WTC11 (cell line): ENCODE data around the gene SPG11. TPM values are rescaled to one million over a fixed set of nuclear protein-coding genes. Genes with fewer than 3 reads are reported as not detected.
A peak's percentile ranks its signal among the peaks of the same experiment; 100 is the strongest.

ENCODE experiments used
- ATAC-seq: fragments of 200-7000 bp; cut with Tn5 transposase; 2 replicates; pipeline ENCODE4 v1.10.0; 2021; ENCODE audit warnings: mild to moderate bottlenecking, moderate library complexity
- Bru-seq: library from RNA; stranded (reverse); fragments of 400-500 nt; gene quantifications from one replicate; lab custom pipeline; 2021; lab: Mats Ljungman, UMichigan
- CTCF ChIA-PET: fragments of 300-600 bp; sonication (Branson Sonifier 250); formaldehyde crosslinking; loops from one replicate; lab custom pipeline; 2021; ENCODE audit warnings: antibody characterized with exemption; lab: Charles Lee
- POLR2A ChIA-PET: fragments of 350-600 bp; sonication (Branson Sonifier 250); formaldehyde crosslinking; loops from one replicate; lab custom pipeline; 2021; ENCODE audit warnings: antibody characterized with exemption; lab: Charles Lee
- DNase-seq: peaks from one replicate; pipeline ENCODE4 v3.0.0; 2021; ENCODE audit warnings: low spot score
- H3K27ac Mint-ChIP-seq: 2 replicates; pipeline ENCODE4 v1.8.0; 2021; ENCODE audit warnings: mixed read lengths
- H3K27me3 Mint-ChIP-seq: 2 replicates; pipeline ENCODE4 v1.8.0; 2021; ENCODE audit warnings: low read depth, mild to moderate bottlenecking, moderate library complexity, mixed read lengths
- H3K36me3 Mint-ChIP-seq: 2 replicates; pipeline ENCODE4 v1.8.0; 2021; ENCODE audit warnings: mixed read lengths
- H3K4me1 Mint-ChIP-seq: 2 replicates; pipeline ENCODE4 v1.8.0; 2022; ENCODE audit warnings: mixed read lengths
- H3K4me3 Mint-ChIP-seq: 2 replicates; pipeline ENCODE4 v1.8.0; 2021; ENCODE audit warnings: mild to moderate bottlenecking, moderate library complexity, mixed read lengths
- H3K9me3 Mint-ChIP-seq: 2 replicates; pipeline ENCODE4 v1.8.0; 2021; ENCODE audit warnings: mixed read lengths
- CBFB ChIP-seq: sonication (generic); formaldehyde crosslinking; IDR thresholded peaks from 2 replicates; pipeline ENCODE4 v1.8.1; 2022; ENCODE audit warnings: mild to moderate bottlenecking, low read depth, missing genetic modification reagents
- CREM ChIP-seq: sonication (generic); formaldehyde crosslinking; IDR thresholded peaks from 2 replicates; pipeline ENCODE4 v1.8.1; 2022; ENCODE audit warnings: mild to moderate bottlenecking, missing genetic modification reagents, moderate library complexity
- ELF4 ChIP-seq: sonication (generic); formaldehyde crosslinking; IDR thresholded peaks from 2 replicates; pipeline ENCODE4 v1.8.1; 2022; ENCODE audit warnings: low read depth, mild to moderate bottlenecking, moderate library complexity, missing genetic modification reagents
- ETV6 ChIP-seq: sonication (generic); formaldehyde crosslinking; IDR thresholded peaks from 2 replicates; pipeline ENCODE4 v1.8.1; 2022; ENCODE audit warnings: mild to moderate bottlenecking, missing genetic modification reagents
- GRHL2 ChIP-seq: fragments of 250-450 bp; sonication (Bioruptor Pico); IDR thresholded peaks from 2 replicates; pipeline ENCODE4 v1.8.0; 2022; ENCODE audit warnings: mild to moderate bottlenecking, moderate library complexity; ENCODE audit not compliant: insufficient replicate concordance, severe bottlenecking
- HMGXB4 ChIP-seq: sonication (generic); formaldehyde crosslinking; IDR thresholded peaks from 2 replicates; pipeline ENCODE4 v1.8.1; 2023; ENCODE audit warnings: mild to moderate bottlenecking, moderate library complexity, missing genetic modification reagents
- IRF1 ChIP-seq: sonication (generic); formaldehyde crosslinking; IDR thresholded peaks from 2 replicates; pipeline ENCODE4 v1.8.0; 2023; ENCODE audit warnings: missing genetic modification reagents
- NR2C2 ChIP-seq: sonication (generic); formaldehyde crosslinking; IDR thresholded peaks from 2 replicates; pipeline ENCODE4 v1.8.0; 2022; ENCODE audit warnings: mild to moderate bottlenecking, missing genetic modification reagents
- PREB ChIP-seq: sonication (generic); formaldehyde crosslinking; IDR thresholded peaks from 2 replicates; pipeline ENCODE4 v1.8.1; 2022; ENCODE audit warnings: mild to moderate bottlenecking, missing genetic modification reagents, moderate library complexity, borderline replicate concordance
- RORB ChIP-seq: fragments of 250-450 bp; sonication (Bioruptor Pico); IDR thresholded peaks from 2 replicates; pipeline ENCODE4 v1.9.0; 2021; ENCODE audit warnings: mild to moderate bottlenecking
- SMAD3 ChIP-seq: sonication (generic); formaldehyde crosslinking; IDR thresholded peaks from 2 replicates; pipeline ENCODE4 v1.8.0; 2022; ENCODE audit warnings: missing genetic modification reagents, mild to moderate bottlenecking, borderline replicate concordance
- SMAD4 ChIP-seq: sonication (generic); formaldehyde crosslinking; IDR thresholded peaks from 2 replicates; pipeline ENCODE4 v1.8.0; 2022; ENCODE audit warnings: mild to moderate bottlenecking, missing genetic modification reagents
- TEAD1 ChIP-seq: sonication (generic); formaldehyde crosslinking; IDR thresholded peaks from 2 replicates; pipeline ENCODE4 v1.8.0; 2022; ENCODE audit warnings: mild to moderate bottlenecking, missing genetic modification reagents
- TEAD4 ChIP-seq: sonication (generic); formaldehyde crosslinking; IDR thresholded peaks from 2 replicates; pipeline ENCODE4 v1.8.0; 2022; ENCODE audit warnings: mild to moderate bottlenecking, missing genetic modification reagents
- ZBTB21 ChIP-seq: sonication (generic); formaldehyde crosslinking; IDR thresholded peaks from 2 replicates; pipeline ENCODE4 v1.8.1; 2023; ENCODE audit warnings: mild to moderate bottlenecking, missing genetic modification reagents, borderline replicate concordance
- ZNF423 ChIP-seq: fragments of 250-450 bp; sonication (Bioruptor Pico); IDR thresholded peaks from 2 replicates; pipeline ENCODE4 v2.1.2; 2022; ENCODE audit warnings: mild to moderate bottlenecking, moderate library complexity
- long read RNA-seq, 3 experiments: library from RNA in 1 of 3; library from capped mRNA in 1 of 3; library from polyadenylated mRNA in 1 of 3; unstranded in 2 of 3; stranded (forward) in 1 of 3; transcript quantifications; one replicate each; pipeline ENCODE4 v2.0.0, GENCODE V29; 2021
- total RNA-seq: library from RNA; stranded (reverse); gene quantifications from 3 replicates; pipeline ENCODE4 v1.2.3, GENCODE V29; 2021
- TF ChIP-seq, protein P1 (sequence below): sonication (generic); formaldehyde crosslinking; IDR thresholded peaks from 2 replicates; pipeline ENCODE4 v1.8.0; 2022; ENCODE audit warnings: mild to moderate bottlenecking, missing genetic modification reagents
- TF ChIP-seq, protein P2 (sequence below): fragments of 250-450 bp; sonication (Bioruptor Pico); conservative IDR thresholded peaks from 2 replicates; pipeline ENCODE4 v1.9.0; 2021; ENCODE audit warnings: mild to moderate bottlenecking
- TF ChIP-seq, protein P3 (sequence below): sonication (generic); formaldehyde crosslinking; IDR thresholded peaks from 2 replicates; pipeline ENCODE4 v1.8.0; 2022; ENCODE audit warnings: mild to moderate bottlenecking, missing genetic modification reagents

SPG11 gene, protein sequence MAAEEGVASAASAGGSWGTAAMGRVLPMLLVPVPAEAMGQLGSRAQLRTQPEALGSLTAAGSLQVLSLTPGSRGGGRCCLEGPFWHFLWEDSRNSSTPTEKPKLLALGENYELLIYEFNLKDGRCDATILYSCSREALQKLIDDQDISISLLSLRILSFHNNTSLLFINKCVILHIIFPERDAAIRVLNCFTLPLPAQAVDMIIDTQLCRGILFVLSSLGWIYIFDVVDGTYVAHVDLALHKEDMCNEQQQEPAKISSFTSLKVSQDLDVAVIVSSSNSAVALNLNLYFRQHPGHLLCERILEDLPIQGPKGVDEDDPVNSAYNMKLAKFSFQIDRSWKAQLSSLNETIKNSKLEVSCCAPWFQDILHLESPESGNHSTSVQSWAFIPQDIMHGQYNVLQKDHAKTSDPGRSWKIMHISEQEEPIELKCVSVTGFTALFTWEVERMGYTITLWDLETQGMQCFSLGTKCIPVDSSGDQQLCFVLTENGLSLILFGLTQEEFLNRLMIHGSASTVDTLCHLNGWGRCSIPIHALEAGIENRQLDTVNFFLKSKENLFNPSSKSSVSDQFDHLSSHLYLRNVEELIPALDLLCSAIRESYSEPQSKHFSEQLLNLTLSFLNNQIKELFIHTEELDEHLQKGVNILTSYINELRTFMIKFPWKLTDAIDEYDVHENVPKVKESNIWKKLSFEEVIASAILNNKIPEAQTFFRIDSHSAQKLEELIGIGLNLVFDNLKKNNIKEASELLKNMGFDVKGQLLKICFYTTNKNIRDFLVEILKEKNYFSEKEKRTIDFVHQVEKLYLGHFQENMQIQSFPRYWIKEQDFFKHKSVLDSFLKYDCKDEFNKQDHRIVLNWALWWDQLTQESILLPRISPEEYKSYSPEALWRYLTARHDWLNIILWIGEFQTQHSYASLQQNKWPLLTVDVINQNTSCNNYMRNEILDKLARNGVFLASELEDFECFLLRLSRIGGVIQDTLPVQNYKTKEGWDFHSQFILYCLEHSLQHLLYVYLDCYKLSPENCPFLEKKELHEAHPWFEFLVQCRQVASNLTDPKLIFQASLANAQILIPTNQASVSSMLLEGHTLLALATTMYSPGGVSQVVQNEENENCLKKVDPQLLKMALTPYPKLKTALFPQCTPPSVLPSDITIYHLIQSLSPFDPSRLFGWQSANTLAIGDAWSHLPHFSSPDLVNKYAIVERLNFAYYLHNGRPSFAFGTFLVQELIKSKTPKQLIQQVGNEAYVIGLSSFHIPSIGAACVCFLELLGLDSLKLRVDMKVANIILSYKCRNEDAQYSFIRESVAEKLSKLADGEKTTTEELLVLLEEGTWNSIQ (N-terminal part only)
- total RNA-seq (46.4 to 54.3 TPM (median 50.7 TPM) in 3 replicates), Bru-seq, nascent RNA (percentile 72 among the genes with signal in this experiment)
- long read RNA-seq, experiment 1, full-length matches to known transcripts, result 19 of 69 reads
- long read RNA-seq, experiment 1, partial matches to known transcripts, result 28 of 69 reads
- long read RNA-seq, experiment 1, other reads (novel, unspliced or antisense), result 22 of 69 reads
- long read RNA-seq, experiment 2, partial matches to known transcripts, result 23 of 35 reads
- long read RNA-seq, experiment 2, other reads (novel, unspliced or antisense), result 12 of 35 reads
- long read RNA-seq, experiment 3, partial matches to known transcripts, result 1 of 3 reads
- long read RNA-seq, experiment 3, other reads (novel, unspliced or antisense), result 2 of 3 reads

- Mint-ChIP-seq H3K27ac (peak within 1 kb of the TSS; percentile 76), H3K27me3 (no peaks in the 10 kb centered on the region), H3K9me3 (no peaks in the 10 kb centered on the region), H3K4me1 (peaks cover 16% of the 10 kb centered on the region), H3K36me3 (peaks cover 7% of the 10 kb centered on the region), H3K4me3 (peak within 1 kb of the TSS; percentile 98)
- DNase-seq, result peak; percentile 99
- POLR2A ChIA-PET, result interaction anchor here (0.7 to 2.4 kb wide), 11 partner anchors 19 to 734 kb away, joined by 3 to 20 read pairs (median 4); partner anchors contain the start of genes B2M, PATL2 and TRIM69
- ATAC-seq, result peak; percentile 94
- CTCF ChIA-PET, result interaction anchor here (0.5 to 4.0 kb wide), 42 partner anchors 9 to 417 kb away, joined by 3 to 104 read pairs (median 4); partner anchors contain the start of genes B2M, EIF3J, PATL2 and TRIM69
- TF ChIP-seq, protein P1, sequence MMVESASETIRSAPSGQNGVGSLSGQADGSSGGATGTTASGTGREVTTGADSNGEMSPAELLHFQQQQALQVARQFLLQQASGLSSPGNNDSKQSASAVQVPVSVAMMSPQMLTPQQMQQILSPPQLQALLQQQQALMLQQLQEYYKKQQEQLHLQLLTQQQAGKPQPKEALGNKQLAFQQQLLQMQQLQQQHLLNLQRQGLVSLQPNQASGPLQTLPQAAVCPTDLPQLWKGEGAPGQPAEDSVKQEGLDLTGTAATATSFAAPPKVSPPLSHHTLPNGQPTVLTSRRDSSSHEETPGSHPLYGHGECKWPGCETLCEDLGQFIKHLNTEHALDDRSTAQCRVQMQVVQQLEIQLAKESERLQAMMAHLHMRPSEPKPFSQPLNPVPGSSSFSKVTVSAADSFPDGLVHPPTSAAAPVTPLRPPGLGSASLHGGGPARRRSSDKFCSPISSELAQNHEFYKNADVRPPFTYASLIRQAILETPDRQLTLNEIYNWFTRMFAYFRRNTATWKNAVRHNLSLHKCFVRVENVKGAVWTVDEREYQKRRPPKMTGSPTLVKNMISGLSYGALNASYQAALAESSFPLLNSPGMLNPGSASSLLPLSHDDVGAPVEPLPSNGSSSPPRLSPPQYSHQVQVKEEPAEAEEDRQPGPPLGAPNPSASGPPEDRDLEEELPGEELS (CRISPR knock-in tag), result peak; percentile 86
- TF ChIP-seq HMGXB4 (CRISPR knock-in tag) (peak; percentile 54; the same call in 1 of the 2 replicates), SMAD4 (CRISPR knock-in tag) (no peak), SMAD3 (peak; percentile 69; the same call in 1 of the 2 replicates), RORB (CRISPR knock-in tag) (no peak), ETV6 (CRISPR knock-in tag) (peak; percentile 85), IRF1 (CRISPR knock-in tag) (no peak; the same call in 1 of the 2 replicates), PREB (CRISPR knock-in tag) (no peak), ZNF423 (CRISPR knock-in tag) (no peak), TEAD4 (0 out of 2 replicates have a peak, but pooled peaks have one; percentile 61), ZBTB21 (CRISPR knock-in tag) (no peak), GRHL2 (no peak), CBFB (0 out of 2 replicates have a peak, but pooled peaks have one; percentile 25), CREM (CRISPR knock-in tag) (no peak), NR2C2 (CRISPR knock-in tag) (no peak), ELF4 (CRISPR knock-in tag) (no peak), TEAD1 (CRISPR knock-in tag) (peak; percentile 68; the same call in 1 of the 2 replicates)
- TF ChIP-seq, protein P2, sequence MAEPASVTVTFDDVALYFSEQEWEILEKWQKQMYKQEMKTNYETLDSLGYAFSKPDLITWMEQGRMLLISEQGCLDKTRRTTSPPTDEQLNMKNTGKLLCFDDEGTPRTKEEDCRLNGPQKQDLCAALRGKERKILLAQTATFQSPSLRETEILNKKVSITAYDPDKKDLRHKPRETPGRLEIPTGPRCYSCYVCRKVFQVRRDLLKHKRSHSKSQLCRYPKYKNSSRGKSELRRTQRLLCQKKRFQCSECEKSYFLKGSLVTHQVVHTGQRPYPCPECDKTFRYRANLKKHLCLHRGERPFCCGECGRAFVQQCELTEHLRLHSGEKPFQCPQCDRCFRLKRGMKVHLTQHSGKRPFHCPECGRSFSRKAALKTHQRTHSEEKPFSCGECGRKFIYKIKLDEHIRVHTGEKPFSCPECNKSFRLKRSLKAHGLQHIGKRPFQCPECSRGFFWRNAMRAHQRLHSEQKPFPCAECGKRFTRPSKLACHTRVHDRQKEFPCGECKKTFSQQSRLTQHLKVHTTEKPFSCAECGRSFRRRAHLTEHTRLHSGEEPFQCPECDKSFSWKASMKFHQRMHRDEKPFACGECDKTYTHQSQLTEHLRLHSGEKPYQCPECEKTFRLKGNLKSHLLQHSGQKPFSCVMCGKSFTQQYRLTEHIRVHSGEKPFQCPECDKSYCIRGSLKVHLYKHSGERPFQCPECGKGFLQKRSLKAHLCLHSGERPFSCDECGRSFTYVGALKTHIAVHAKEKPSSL (CRISPR knock-in tag), result no peak
- TF ChIP-seq, protein P3, sequence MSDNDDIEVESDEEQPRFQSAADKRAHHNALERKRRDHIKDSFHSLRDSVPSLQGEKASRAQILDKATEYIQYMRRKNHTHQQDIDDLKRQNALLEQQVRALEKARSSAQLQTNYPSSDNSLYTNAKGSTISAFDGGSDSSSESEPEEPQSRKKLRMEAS (CRISPR knock-in tag), result peak; percentile 90
These were observed at the start of gene SPG11 for GRCh38 chr15:44663410-44664308. Gene SPG11, minus strand, starts transcription at chr15:44663662. Its CDS starts 15 bp downstream, at chr15:44663647.
